HCT116 (cell line): ENCODE results near the gene MIF4GD. TPM values are rescaled to one million over a fixed set of nuclear protein-coding genes. Genes with fewer than 3 reads are reported as not detected.
A peak's percentile ranks its signal among the peaks of the same experiment; 100 is the strongest.

Source experiments
- ATAC-seq: fragments of 200-7000 bp; cut with Tn5 transposase; 2 replicates; pipeline ENCODE4 v1.9.1; 2020; ENCODE audit warnings: mild to moderate bottlenecking, moderate library complexity
- BruUV-seq: library from RNA; stranded (reverse); fragments of 400-500 nt; replicated peaks from 2 replicates; lab custom pipeline; 2021; lab: Mats Ljungman, UMichigan
- CTCF ChIA-PET: fragments of 300-600 bp; sonication (Branson Sonifier 250); formaldehyde crosslinking; loops from one replicate; lab custom pipeline; 2021; ENCODE audit warnings: antibody characterized with exemption; lab: Charles Lee
- POLR2A ChIA-PET: fragments of 300-600, 350-600 bp; sonication (Branson Sonifier 250); formaldehyde crosslinking; loops from one replicate; lab custom pipeline; 2021; ENCODE audit warnings: antibody characterized with exemption; lab: Charles Lee
- RAD21 ChIA-PET, 2 experiments: fragments of 300-600 bp; sonication (Branson Sonifier 250); formaldehyde crosslinking; loops; one replicate each; lab custom pipeline; 2023; ENCODE audit warnings: low total read pairs in 2 of 2; ENCODE audit not compliant: uncharacterized antibody in 2 of 2, unreplicated experiment in 2 of 2, low non-redundant PET in 1 of 2; lab: Charles Lee
- DNase-seq: peaks from one replicate; pipeline ENCODE4 v3.0.0-alpha.2; 2010; ENCODE audit warnings: low read depth, low spot score
- H2AFZ ChIP-seq: fragments of 200-600 bp; shearing (Covaris generic), sonication (generic); 2 replicates; pipeline ENCODE4 v1.6.1; 2017; ENCODE audit warnings: low read depth, mixed run types, mixed read lengths, antibody characterized with exemption, low read length; ENCODE audit not compliant: poor library complexity, severe bottlenecking
- H3K27ac ChIP-seq: 2 replicates; pipeline ENCODE4 v1.5.1; 2012; ENCODE audit warnings: low read depth, low read length
- H3K27me3 ChIP-seq: fragments of 200-600 bp; sonication (generic); 2 replicates; pipeline ENCODE4 v1.6.1; 2016; ENCODE audit warnings: mixed run types, low read length, mixed read lengths; ENCODE audit not compliant: insufficient read depth
- H3K36me3 ChIP-seq, 2 experiments: fragments of 200-500 bp in 1 of 2; fragments of 200-600 bp in 1 of 2; sonication (Bioruptor generic) in 1 of 2; sonication (generic) in 1 of 2; 2 replicates each; pipeline versions ENCODE4 v1.5.1 to v1.6.1; 2014 to 2016; ENCODE audit warnings: low read length in 2 of 2, inconsistent platforms in 1 of 2, mixed read lengths in 1 of 2, mixed run types in 1 of 2; ENCODE audit not compliant: insufficient read depth in 2 of 2, control insufficient read depth in 1 of 2
- H3K4me1 ChIP-seq, 2 experiments: fragments of 200-600 bp in 1 of 2; sonication (generic) in 1 of 2; 2 replicates each; pipeline versions ENCODE4 v1.5.1 to v1.6.1; 2012 to 2017; ENCODE audit warnings: low read length in 2 of 2, inconsistent platforms in 1 of 2, mild to moderate bottlenecking in 1 of 2, mixed read lengths in 1 of 2, mixed run types in 1 of 2, moderate library complexity in 1 of 2; ENCODE audit not compliant: insufficient read depth in 2 of 2, control insufficient read depth in 1 of 2
- H3K4me2 ChIP-seq: fragments of 200-600 bp; sonication (generic); 2 replicates; pipeline ENCODE4 v1.6.1; 2017; ENCODE audit warnings: mixed run types, low read length, mixed read lengths
- H3K4me3 ChIP-seq, 2 experiments: fragments of 200-600 bp in 1 of 2; sonication (generic) in 1 of 2; replicated peaks in 1 of 2; 2 replicates each; pipeline ENCODE4 v1.5.1; 2011 to 2016; ENCODE audit warnings: low read length in 2 of 2, control low read depth in 1 of 2, low read depth in 1 of 2, mild to moderate bottlenecking in 1 of 2, mixed read lengths in 1 of 2, mixed run types in 1 of 2
- H3K79me2 ChIP-seq: fragments of 200-600 bp; sonication (generic); 2 replicates; pipeline ENCODE4 v1.6.1; 2017; ENCODE audit warnings: mild to moderate bottlenecking, mixed run types, low read length, moderate library complexity, mixed read lengths; ENCODE audit not compliant: insufficient read depth
- H3K9ac ChIP-seq: fragments of 200-600 bp; sonication (generic); 2 replicates; pipeline ENCODE4 v1.6.1; 2016; ENCODE audit warnings: low read length, mixed read lengths
- H3K9me2 ChIP-seq: fragments of 200-600 bp; sonication (generic), shearing (Covaris generic); 2 replicates; pipeline ENCODE4 v1.6.1; 2017; ENCODE audit warnings: mixed run types, mild to moderate bottlenecking, moderate library complexity; ENCODE audit not compliant: insufficient read depth
- H3K9me3 ChIP-seq, 2 experiments: fragments of 200-500 bp in 1 of 2; fragments of 200-600 bp in 1 of 2; sonication (Bioruptor generic) in 1 of 2; sonication (generic) in 1 of 2; 2 replicates each; pipeline ENCODE4 v1.6.1; 2014 to 2017; ENCODE audit warnings: low read length in 2 of 2, mixed read lengths in 2 of 2, inconsistent platforms in 1 of 2, low read depth in 1 of 2, mild to moderate bottlenecking in 1 of 2, mixed run types in 1 of 2, moderate library complexity in 1 of 2; ENCODE audit not compliant: control insufficient read depth in 1 of 2, insufficient read depth in 1 of 2
- H4K20me1 ChIP-seq: fragments of 200-600 bp; sonication (generic), shearing (Covaris generic); 2 replicates; pipeline ENCODE4 v1.6.1; 2017; ENCODE audit warnings: mixed run types, mild to moderate bottlenecking, moderate library complexity; ENCODE audit not compliant: insufficient read depth
- ATF3 ChIP-seq: IDR thresholded peaks from 2 replicates; pipeline ENCODE4 v1.6.1; 2012
- CBX3 ChIP-seq: IDR thresholded peaks from 2 replicates; pipeline ENCODE4 v1.6.1; 2012; ENCODE audit warnings: low read depth
- CEBPB ChIP-seq: IDR thresholded peaks from 2 replicates; pipeline ENCODE4 v1.6.1; 2012; ENCODE audit warnings: low read depth
- CTCF ChIP-seq, 3 experiments: fragments of 200-600 bp in 1 of 3; sonication (generic) in 1 of 3; IDR thresholded peaks in 2 of 3; conservative IDR thresholded peaks in 1 of 3; 2 replicates each; pipeline ENCODE4 v1.5.1; 2012 to 2017; ENCODE audit warnings: low read depth in 2 of 3, low read length in 2 of 3, antibody characterized with exemption in 1 of 3, borderline replicate concordance in 1 of 3, control low read depth in 1 of 3, mild to moderate bottlenecking in 1 of 3, mixed read lengths in 1 of 3, mixed run types in 1 of 3, moderate library complexity in 1 of 3; ENCODE audit not compliant: insufficient read depth in 1 of 3
- EGR1 ChIP-seq: IDR thresholded peaks from 2 replicates; pipeline ENCODE4 v1.6.1; 2012; ENCODE audit warnings: low read depth
- ELF1 ChIP-seq: IDR thresholded peaks from 2 replicates; pipeline ENCODE4 v1.6.1; 2012; ENCODE audit warnings: low read depth, borderline replicate concordance
- EZH2 ChIP-seq: fragments of 200-600 bp; sonication (generic); IDR thresholded peaks from 2 replicates; pipeline ENCODE4 v1.6.1; 2017; ENCODE audit warnings: antibody characterized with exemption, mixed run types
- EZH2phosphoT487 ChIP-seq: fragments of 200-600 bp; IDR thresholded peaks from 2 replicates; pipeline ENCODE4 v1.6.1; 2018; ENCODE audit warnings: antibody characterized with exemption, borderline replicate concordance
- FOSL1 ChIP-seq: IDR thresholded peaks from 2 replicates; pipeline ENCODE4 v1.6.1; 2012; ENCODE audit warnings: low read depth
- MAX ChIP-seq: IDR thresholded peaks from 2 replicates; pipeline ENCODE4 v1.6.1; 2012
- POLR2AphosphoS5 ChIP-seq: IDR thresholded peaks from 2 replicates; pipeline ENCODE4 v1.6.1; 2011; ENCODE audit warnings: mild to moderate bottlenecking, low read depth, low read length, moderate library complexity
- RAD21 ChIP-seq: IDR thresholded peaks from 2 replicates; pipeline ENCODE4 v1.6.1; 2012; ENCODE audit warnings: low read depth, mild to moderate bottlenecking
- SIN3A ChIP-seq: IDR thresholded peaks from 2 replicates; pipeline ENCODE4 v1.6.1; 2012; ENCODE audit warnings: low read depth
- SP1 ChIP-seq: IDR thresholded peaks from 2 replicates; pipeline ENCODE4 v1.6.1; 2012; ENCODE audit warnings: low read depth
- SRF ChIP-seq: IDR thresholded peaks from 2 replicates; pipeline ENCODE4 v1.6.1; 2012; ENCODE audit warnings: low read depth
- TCF7L2 ChIP-seq: IDR thresholded peaks from 2 replicates; pipeline ENCODE4 v1.7.0; 2011; ENCODE audit warnings: borderline replicate concordance, inconsistent platforms; ENCODE audit not compliant: insufficient read depth, insufficient read length; ENCODE audit errors: extremely low read depth
- YY1 ChIP-seq: IDR thresholded peaks from 2 replicates; pipeline ENCODE4 v1.6.1; 2011; ENCODE audit warnings: low read length, low read depth, moderate library complexity, mild to moderate bottlenecking; ENCODE audit not compliant: insufficient replicate concordance; ENCODE audit errors: extremely low read depth
- ZFX ChIP-seq: fragments of 450-650 bp; IDR thresholded peaks from 2 replicates; pipeline ENCODE4 v1.6.1; 2017
- ZNF274 ChIP-seq: fragments of 200-500 bp; sonication (Bioruptor generic); IDR thresholded peaks from 2 replicates; pipeline ENCODE4 v1.6.1; 2014; ENCODE audit warnings: mild to moderate bottlenecking, low read depth, low read length, inconsistent platforms
- intact Hi-C: fragments of 100-400 bp; cut with micrococcal nuclease; formaldehyde crosslinking; loops from 2 replicates; pipeline ENCODE4 v1.10.0; 2022
- total RNA-seq: library from RNA; stranded (reverse); gene quantifications from one replicate; pipeline ENCODE4 v1.2.1, GENCODE V29; 2021; ENCODE audit not compliant: unreplicated experiment

MIF4GD gene
- total RNA-seq, 1 experiment from 2014 or later = 35.2 TPM

GRCh38 chr17:75250009-75250471 is 21.0 kb downstream of the MIF4GD start:
- ATAC-seq = peak; percentile 52; the same call in 1 of the 2 replicates
- intact Hi-C loops = no loop called here
- H4K20me1 ChIP-seq = no peaks in the 10 kb centered on the region
- H3K79me2 ChIP-seq = peaks cover 54% of the 10 kb centered on the region
- H3K27me3 ChIP-seq = no peaks in the 10 kb centered on the region
- TF ChIP-seq ELF1 (no peak), SIN3A (no peak), SRF (no peak), EGR1 (peak; percentile 60; the same call in 1 of the 2 replicates), ZFX (no peak)
- H3K27ac ChIP-seq = no peak overlapping the region
- DNase-seq = no peak
- no peaks in the 10 kb centered on the region for H3K9me3 ChIP-seq
- no TSS peak for BruUV-seq
- H3K4me3 ChIP-seq = no peak overlapping the region
- H3K4me2 ChIP-seq = peak overlapping the region; percentile 36
- H3K36me3 ChIP-seq = peaks cover 10 to 20% of the 10 kb centered on the region in 2 experiments; a peak in 3 of 4 replicates
- POLR2A ChIA-PET = no interaction called here
- H3K9me2 ChIP-seq = no peaks in the 10 kb centered on the region
- CTCF ChIA-PET = interaction anchor here (1.5 to 2.6 kb wide), 3 partner anchors 10 to 21 kb away, joined by 4 to 12 read pairs (median 5); partner anchors contain the start of gene MIF4GD
- H3K4me1 ChIP-seq = peaks cover 6 to 33% of the 10 kb centered on the region in 2 experiments; a peak in 3 of 4 replicates
- no peak overlapping the region for H2AFZ ChIP-seq
- RAD21 ChIA-PET = no interaction called here
- 0 out of 2 replicates have a peak overlapping the region, but pooled peaks have one; percentile 19 for H3K9ac ChIP-seq

- H3K4me3 ChIP-seq = no peak overlapping the region
- ChIA-PET RAD21 (no interaction called here), CTCF (interaction anchor here (1.5 to 2.6 kb wide), 3 partner anchors 9 to 21 kb away, joined by 4 to 12 read pairs (median 5); partner anchors contain the start of gene MIF4GD), POLR2A (no interaction called here)
- intact Hi-C loops = no loop called here
- H3K9ac ChIP-seq = no peak overlapping the region
- no peak overlapping the region for H3K27ac ChIP-seq
- H3K9me2 ChIP-seq = no peaks in the 10 kb centered on the region
- peak overlapping the region; percentile 36; the same call in 1 of the 2 replicates for H3K4me2 ChIP-seq
- ATAC-seq = no peak
- peaks cover 14 to 24% of the 10 kb centered on the region in 2 experiments; a peak in 3 of 4 replicates for H3K36me3 ChIP-seq
- H4K20me1 ChIP-seq = no peaks in the 10 kb centered on the region
- H2AFZ ChIP-seq = no peak overlapping the region
- no peaks in the 10 kb centered on the region for H3K9me3 ChIP-seq
- H3K79me2 ChIP-seq = peaks cover 54% of the 10 kb centered on the region
- no peaks in the 10 kb centered on the region for H3K27me3 ChIP-seq
- no TSS peak for BruUV-seq
- DNase-seq = no peak
- peaks cover 6 to 33% of the 10 kb centered on the region in 2 experiments; a peak in 3 of 4 replicates for H3K4me1 ChIP-seq
- no peak for TF ChIP-seq EZH2phosphoT487
- no peak for TF ChIP-seq SIN3A
- no peak for TF ChIP-seq SP1
- TF ChIP-seq EZH2 = no peak
- no peak for TF ChIP-seq POLR2AphosphoS5
- TF ChIP-seq ZFX = no peak
- no peak for TF ChIP-seq CTCF (IDR thresholded peaks at IDR 0.05 in 2 of 3, conservative IDR thresholded peaks at IDR 0.05 in 1 of 3; ENCODE audit: borderline replicate concordance in 1 of 3, insufficient read depth in 1 of 3, low read depth in 2 of 3, low read length in 2 of 3)
- TF ChIP-seq MAX = no peak
- TF ChIP-seq FOSL1 = no peak
- TF ChIP-seq RAD21 = no peak
- no peak for TF ChIP-seq TCF7L2
- TF ChIP-seq CEBPB = no peak
- no peak for TF ChIP-seq ELF1
- TF ChIP-seq ATF3 = no peak
- no peak for TF ChIP-seq ZNF274
- no peak for TF ChIP-seq CBX3
- no peak for TF ChIP-seq YY1
These were observed 21.5 kb downstream of the MIF4GD start for GRCh38 chr17:75249564-75249963.
